ENCODE measurements around the gene SNORC.

- TF ChIP-seq CTCF (IDR thresholded peaks at IDR 0.05) (no peak), POLR2A (IDR thresholded peaks at IDR 0.05) (no peak)
Measured at GRCh38 chr2:232859385-232859916, 10.6 kb upstream of the SNORC start.

All from prostate gland (tissue), 2 donors.